ENCODE measurements around the gene CEMIP2. TPM values are rescaled to one million over a fixed set of nuclear protein-coding genes. Genes with fewer than 3 reads are reported as not detected.

The CEMIP2 gene
- total and polyA plus RNA-seq, 2 of the 13 experiments (the other 11 are each of a cell fraction or from before 2014, with no cell fraction given), result 94.3 to 128 TPM

DNA sequence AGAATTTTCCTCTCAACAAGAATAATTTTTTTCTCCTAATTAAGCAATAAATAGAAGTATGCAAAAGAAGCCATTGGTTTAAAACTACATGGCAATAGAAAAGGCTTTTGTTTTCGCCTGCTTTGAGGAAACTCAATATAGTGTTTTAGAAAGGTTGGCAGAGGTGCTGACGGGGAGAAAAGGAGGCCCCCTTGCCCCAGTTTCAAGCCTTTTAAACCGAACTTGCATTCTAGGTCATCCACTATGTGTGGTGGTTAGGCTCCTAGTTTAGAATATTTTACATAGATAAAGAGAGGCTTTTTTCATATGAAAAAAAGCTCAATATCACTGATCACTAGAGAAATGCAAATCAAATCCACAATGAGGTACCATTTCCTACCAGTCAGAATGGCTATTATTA lies 33.5 kb upstream of the CEMIP2 start:
- ATAC-seq (no peak), FAIRE-seq (no peak), DNase-seq (ENCODE audit: low spot score) (no peak)
- H3K79me2 ChIP-seq (ENCODE audit: insufficient read depth, low read length), result no peaks in the 10 kb centered on the region
- ChIA-PET CTCF (ENCODE audit: low intra/inter-chr PET ratio, low total read pairs) (no interaction called here), POLR2A (no interaction called here)
- H4K20me1 ChIP-seq (ENCODE audit: insufficient read depth, low read length), result no peaks in the 10 kb centered on the region
- H3K4me1 ChIP-seq (ENCODE audit: insufficient read depth, low read length), result peaks cover 14% of the 10 kb centered on the region
- no peak overlapping the region for H2AFZ ChIP-seq (ENCODE audit: low read length)
- no peak overlapping the region for H3K9ac ChIP-seq (ENCODE audit: insufficient read depth, low read depth, low read length)
- no peaks in the 10 kb centered on the region for H3K27me3 ChIP-seq (ENCODE audit: control insufficient read depth in 1 of 2, insufficient read depth in 2 of 2, low read length in 2 of 2)
- no peak overlapping the region for H3K4me2 ChIP-seq (ENCODE audit: low read depth, low read length)
- no peaks in the 10 kb centered on the region for H3K36me3 ChIP-seq (replicated peaks in 1 of 2; ENCODE audit: control insufficient read depth in 1 of 2, insufficient read depth in 2 of 2, low read length in 2 of 2)
- H3K4me3 ChIP-seq (replicated peaks in 1 of 3; ENCODE audit: insufficient read depth in 1 of 3, low read depth in 2 of 3, low read length in 3 of 3), result no peak overlapping the region
- no peak for TF ChIP-seq ZFP36L2 (CRISPR knock-in tag; IDR thresholded peaks at IDR 0.05)
- TF ChIP-seq, protein P1, sequence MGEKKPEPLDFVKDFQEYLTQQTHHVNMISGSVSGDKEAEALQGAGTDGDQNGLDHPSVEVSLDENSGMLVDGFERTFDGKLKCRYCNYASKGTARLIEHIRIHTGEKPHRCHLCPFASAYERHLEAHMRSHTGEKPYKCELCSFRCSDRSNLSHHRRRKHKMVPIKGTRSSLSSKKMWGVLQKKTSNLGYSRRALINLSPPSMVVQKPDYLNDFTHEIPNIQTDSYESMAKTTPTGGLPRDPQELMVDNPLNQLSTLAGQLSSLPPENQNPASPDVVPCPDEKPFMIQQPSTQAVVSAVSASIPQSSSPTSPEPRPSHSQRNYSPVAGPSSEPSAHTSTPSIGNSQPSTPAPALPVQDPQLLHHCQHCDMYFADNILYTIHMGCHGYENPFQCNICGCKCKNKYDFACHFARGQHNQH (CRISPR knock-in tag; IDR thresholded peaks at IDR 0.05), result no peak
- TF ChIP-seq, protein P2, sequence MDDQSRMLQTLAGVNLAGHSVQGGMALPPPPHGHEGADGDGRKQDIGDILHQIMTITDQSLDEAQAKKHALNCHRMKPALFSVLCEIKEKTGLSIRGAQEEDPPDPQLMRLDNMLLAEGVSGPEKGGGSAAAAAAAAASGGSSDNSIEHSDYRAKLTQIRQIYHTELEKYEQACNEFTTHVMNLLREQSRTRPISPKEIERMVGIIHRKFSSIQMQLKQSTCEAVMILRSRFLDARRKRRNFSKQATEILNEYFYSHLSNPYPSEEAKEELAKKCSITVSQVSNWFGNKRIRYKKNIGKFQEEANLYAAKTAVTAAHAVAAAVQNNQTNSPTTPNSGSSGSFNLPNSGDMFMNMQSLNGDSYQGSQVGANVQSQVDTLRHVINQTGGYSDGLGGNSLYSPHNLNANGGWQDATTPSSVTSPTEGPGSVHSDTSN (CRISPR knock-in tag; IDR thresholded peaks at IDR 0.05; ENCODE audit: borderline replicate concordance), result no peak
- TF ChIP-seq MBD4 (IDR thresholded peaks at IDR 0.05; ENCODE audit: borderline replicate concordance, low read length), result no peak
- TF ChIP-seq, protein P3, sequence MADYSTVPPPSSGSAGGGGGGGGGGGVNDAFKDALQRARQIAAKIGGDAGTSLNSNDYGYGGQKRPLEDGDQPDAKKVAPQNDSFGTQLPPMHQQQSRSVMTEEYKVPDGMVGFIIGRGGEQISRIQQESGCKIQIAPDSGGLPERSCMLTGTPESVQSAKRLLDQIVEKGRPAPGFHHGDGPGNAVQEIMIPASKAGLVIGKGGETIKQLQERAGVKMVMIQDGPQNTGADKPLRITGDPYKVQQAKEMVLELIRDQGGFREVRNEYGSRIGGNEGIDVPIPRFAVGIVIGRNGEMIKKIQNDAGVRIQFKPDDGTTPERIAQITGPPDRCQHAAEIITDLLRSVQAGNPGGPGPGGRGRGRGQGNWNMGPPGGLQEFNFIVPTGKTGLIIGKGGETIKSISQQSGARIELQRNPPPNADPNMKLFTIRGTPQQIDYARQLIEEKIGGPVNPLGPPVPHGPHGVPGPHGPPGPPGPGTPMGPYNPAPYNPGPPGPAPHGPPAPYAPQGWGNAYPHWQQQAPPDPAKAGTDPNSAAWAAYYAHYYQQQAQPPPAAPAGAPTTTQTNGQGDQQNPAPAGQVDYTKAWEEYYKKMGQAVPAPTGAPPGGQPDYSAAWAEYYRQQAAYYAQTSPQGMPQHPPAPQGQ (CRISPR knock-in tag; IDR thresholded peaks at IDR 0.05; ENCODE audit: borderline replicate concordance), result no peak
- TF ChIP-seq KLF9 (CRISPR knock-in tag; IDR thresholded peaks at IDR 0.05; ENCODE audit: low read depth), result no peak
- TF ChIP-seq SAP130 (CRISPR knock-in tag; IDR thresholded peaks at IDR 0.05; ENCODE audit: low read depth), result no peak
- TF ChIP-seq ZNF782 (CRISPR knock-in tag; IDR thresholded peaks at IDR 0.05; ENCODE audit: borderline replicate concordance), result no peak
- no peak for TF ChIP-seq SMARCC2 (IDR thresholded peaks at IDR 0.05)
- TF ChIP-seq RFX5 (IDR thresholded peaks at IDR 0.05; ENCODE audit: low read depth, low read length), result no peak
- TF ChIP-seq ZNF430 (CRISPR knock-in tag; IDR thresholded peaks at IDR 0.05), result no peak
- no peak for TF ChIP-seq ADNP (CRISPR knock-in tag; IDR thresholded peaks at IDR 0.05)
- TF ChIP-seq, protein P4, sequence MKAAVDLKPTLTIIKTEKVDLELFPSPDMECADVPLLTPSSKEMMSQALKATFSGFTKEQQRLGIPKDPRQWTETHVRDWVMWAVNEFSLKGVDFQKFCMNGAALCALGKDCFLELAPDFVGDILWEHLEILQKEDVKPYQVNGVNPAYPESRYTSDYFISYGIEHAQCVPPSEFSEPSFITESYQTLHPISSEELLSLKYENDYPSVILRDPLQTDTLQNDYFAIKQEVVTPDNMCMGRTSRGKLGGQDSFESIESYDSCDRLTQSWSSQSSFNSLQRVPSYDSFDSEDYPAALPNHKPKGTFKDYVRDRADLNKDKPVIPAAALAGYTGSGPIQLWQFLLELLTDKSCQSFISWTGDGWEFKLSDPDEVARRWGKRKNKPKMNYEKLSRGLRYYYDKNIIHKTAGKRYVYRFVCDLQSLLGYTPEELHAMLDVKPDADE (CRISPR knock-in tag; IDR thresholded peaks at IDR 0.05), result no peak
- TF ChIP-seq, protein P5, sequence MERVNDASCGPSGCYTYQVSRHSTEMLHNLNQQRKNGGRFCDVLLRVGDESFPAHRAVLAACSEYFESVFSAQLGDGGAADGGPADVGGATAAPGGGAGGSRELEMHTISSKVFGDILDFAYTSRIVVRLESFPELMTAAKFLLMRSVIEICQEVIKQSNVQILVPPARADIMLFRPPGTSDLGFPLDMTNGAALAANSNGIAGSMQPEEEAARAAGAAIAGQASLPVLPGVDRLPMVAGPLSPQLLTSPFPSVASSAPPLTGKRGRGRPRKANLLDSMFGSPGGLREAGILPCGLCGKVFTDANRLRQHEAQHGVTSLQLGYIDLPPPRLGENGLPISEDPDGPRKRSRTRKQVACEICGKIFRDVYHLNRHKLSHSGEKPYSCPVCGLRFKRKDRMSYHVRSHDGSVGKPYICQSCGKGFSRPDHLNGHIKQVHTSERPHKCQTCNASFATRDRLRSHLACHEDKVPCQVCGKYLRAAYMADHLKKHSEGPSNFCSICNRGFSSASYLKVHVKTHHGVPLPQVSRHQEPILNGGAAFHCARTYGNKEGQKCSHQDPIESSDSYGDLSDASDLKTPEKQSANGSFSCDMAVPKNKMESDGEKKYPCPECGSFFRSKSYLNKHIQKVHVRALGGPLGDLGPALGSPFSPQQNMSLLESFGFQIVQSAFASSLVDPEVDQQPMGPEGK (CRISPR knock-in tag; IDR thresholded peaks at IDR 0.05), result no peak
- no peak for TF ChIP-seq ZNF557 (CRISPR knock-in tag; IDR thresholded peaks at IDR 0.05)
- no TSS peak for BruUV-seq (replicated peaks)
- H3K27ac ChIP-seq (ENCODE audit: extremely low read length, insufficient read depth, low read length), result no peak overlapping the region
- WGBS (ENCODE audit: low lambda C conversion rate), result 63% methylated on average over 3 of the region's 3 CpGs
- no peaks in the 10 kb centered on the region for H3K9me3 ChIP-seq (ENCODE audit: low read length)
- intact Hi-C loops (cut with micrococcal nuclease; ENCODE audit: unreplicated experiment) (no loop called here), in situ Hi-C loops (cut with HindIII; ENCODE audit: extremely low pct_ligation_motif_present, low pct_unique_long_range_greater_than_20kb) (loop anchor here (25.0 kb wide), 1 partner anchor 515 kb away; no protein-coding TSS in a partner anchor)
